ENCODE measurements around the gene PDE7B.

- TF ChIP-seq EZH2phosphoT487 (IDR thresholded peaks at IDR 0.05; ENCODE audit: borderline replicate concordance, low read length) (no peak), CTCF (conservative IDR thresholded peaks at IDR 0.05; ENCODE audit: low read depth, low read length) (no peak)
Observed at GRCh38 chr6:135902756-135903331, 51.3 kb downstream of the PDE7B start.
